HG03432 (cell line): ENCODE measurements around the gene TMEM44.
"Not testable (repeated sequence)": the region's sequence is repeated elsewhere in the genome, so short reads cannot be mapped to it uniquely, and the experiment has no call there.

Experiments used
- ATAC-seq: cut with Tn5 transposase; IDR thresholded peaks from one replicate; pipeline ENCODE4 v1.9.1; 2021; ENCODE audit warnings: mild to moderate bottlenecking, moderate library complexity; ENCODE audit not compliant: unreplicated experiment

Gene TMEM44

DNA sequence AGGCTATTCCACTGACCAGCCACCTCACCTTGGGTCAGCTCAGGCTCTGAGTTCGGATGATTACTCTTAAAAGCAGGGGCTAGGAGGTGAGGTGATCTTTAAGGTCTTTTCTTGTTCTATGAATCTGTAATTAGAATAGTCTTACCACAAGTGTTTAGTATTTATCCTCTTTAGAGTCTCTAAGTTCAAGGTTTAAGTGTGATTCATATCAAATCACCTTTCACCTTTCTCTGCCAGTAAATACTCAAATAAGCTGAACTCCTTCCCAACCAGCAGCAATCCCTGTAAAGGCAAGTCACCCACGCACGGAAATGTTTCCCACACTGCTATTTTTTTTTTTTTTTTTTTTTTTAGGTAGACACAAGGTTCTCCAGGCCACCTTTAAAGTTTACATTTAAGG lies 14.5 kb upstream of the TMEM44 start:
- ATAC-seq, result no peak

DNA sequence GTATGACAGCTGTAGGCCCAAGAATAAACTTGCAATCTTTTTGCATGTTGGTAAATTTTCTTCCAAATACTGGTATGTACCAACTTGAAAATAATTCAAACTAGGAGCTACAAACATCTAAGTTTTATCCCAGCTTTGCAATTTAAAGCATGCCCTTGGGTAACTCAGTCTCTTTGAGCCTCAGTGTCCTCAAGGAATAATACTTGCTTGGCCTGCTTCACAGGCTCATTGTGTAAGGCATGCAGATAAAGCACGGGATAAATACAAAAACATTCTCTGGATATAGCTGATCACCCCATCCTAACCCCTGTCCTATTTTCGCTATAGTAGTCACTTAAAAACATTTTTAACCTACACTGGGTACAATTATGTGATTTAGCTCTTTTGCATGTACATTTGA lies 9.6 kb upstream of the TMEM44 start:
- ATAC-seq, result no peak

DNA sequence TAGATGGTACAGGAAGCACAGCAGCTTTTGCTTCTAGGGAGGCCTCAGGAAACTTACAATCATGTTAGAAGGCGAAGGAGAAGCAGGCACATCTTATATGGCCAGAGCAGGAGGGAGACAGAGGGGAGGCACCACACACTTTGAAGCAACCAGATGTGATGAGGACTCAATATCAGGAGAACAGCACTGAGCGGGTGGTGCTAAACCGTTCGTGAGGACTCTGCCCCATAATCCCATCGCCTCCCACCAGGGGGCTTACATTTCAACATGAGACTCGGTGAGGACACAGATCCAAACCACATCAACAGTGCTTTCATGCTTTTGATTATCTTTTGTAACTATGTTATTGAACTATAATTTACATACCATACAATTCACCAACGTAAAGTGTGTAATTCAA lies 7.6 kb upstream of the TMEM44 start:
- no peak for ATAC-seq

DNA sequence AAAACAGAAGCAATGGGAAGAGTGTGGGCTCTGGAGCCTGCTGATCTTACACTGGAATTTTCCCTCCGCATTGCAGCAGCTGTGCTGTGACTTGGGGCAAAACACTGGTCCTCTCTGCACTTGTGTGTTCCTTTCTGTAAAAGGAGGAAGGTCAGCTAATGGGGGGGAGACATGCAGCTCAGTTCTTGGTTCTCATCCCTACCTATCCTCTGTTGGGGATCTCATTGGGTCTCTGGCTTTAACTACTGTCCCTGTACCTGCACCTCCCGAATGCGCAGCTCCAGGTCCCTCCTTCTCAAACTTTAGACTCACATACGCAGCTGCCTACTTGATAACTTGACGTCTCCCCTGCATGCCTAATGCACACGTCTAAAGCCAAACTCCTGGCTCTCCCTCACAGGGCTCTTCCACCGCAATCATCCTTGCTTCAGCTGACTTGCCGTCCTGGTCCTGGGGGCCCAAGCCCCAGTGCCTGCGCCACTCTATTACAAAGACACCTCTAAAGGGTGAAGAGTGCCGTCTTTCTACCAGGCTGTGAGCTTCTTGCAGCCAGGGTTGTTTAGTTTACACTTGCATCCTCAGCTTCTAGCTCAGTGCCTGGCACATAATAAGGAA lies 5.9 kb upstream of the TMEM44 start:
- ATAC-seq, result no peak

DNA sequence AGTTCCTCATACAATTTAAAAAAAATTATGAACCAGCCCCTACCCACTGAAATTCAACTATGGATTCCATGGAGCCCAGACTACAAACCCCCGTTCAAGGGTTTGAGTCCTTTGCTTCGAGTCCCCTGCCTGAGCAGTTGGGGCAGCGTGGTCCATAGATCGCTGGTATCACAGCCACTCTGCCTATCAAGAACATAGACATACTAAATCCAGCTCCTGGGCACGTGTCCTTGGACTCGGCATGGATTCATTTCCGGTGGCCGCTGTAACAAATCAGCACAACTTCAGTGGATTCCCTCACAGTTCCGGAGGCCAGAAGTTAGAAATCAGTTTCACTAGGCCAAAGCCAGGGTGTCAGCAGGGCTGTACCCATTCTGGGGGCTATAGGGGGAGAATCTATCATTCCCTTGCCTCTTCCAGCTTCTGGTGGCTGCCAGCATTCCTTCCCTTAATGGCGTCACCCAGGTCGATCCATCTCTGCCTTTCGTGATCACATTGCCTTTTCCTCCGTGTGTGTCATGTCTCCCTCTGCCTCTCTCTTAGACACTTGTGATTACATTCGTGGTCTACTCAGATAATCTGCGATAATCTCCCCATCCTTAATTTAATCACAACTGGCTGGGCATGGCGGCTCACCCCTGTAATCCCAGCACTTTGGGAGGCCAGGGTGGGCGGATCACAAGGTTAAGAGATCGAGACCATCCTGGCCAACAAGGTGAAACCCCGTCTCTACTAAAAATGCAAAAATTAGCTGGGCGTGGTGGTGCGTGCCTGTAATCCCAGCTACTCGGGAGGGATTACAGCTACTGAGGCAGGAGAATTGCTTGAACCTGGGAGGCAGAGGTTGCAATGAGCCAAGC lies 4.6 kb upstream of the TMEM44 start:
- ATAC-seq, result no peak

DNA sequence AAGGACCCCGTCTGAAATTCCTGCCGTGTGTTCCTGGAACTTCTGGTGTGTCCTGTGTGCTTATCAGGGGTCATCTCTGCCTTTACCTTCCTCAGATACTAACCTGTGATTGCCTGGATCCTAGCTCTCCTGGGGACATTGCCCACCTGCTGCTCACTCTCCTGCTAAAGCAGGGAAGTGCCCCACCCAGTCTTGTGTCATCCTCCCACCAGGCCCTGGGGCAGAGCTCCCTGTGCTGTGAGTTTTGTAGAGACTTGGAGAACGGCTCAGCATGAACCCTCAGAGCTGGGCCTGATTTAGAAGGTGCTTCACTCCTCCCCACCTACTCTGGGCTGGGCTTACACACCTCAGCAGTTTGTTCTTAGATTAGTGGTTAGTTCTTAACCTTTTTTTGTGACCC lies 3.8 kb upstream of the TMEM44 start:
- ATAC-seq, result no peak

DNA sequence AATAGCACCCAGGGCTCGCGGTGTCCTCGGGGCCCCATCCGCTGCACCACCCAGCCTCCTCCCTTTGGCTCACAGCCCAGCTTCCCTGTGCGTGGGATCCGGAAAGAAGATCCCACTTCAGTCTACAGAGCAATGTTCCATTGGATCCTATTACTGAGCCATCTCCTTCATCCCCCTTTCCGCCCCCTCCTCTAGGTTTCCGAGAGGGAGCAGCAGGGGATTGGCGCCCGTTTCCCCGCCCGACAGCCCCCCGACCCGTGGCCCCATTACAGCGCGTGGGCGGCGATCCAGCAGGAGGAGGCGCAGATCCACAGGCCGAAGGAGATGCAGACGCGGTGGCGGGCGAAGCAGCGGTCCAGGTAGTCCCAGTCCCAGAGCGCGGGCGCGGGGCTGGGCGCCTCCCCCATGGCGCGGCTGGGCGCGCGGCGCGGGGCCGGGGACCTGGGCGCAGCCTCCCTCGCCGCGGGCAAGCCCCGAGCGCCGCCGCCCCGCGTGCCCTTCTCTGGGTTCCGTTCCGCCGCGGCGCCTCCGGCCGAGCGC lies 340 bp downstream of the TMEM44 start:
- peak; percentile 63 for ATAC-seq

DNA sequence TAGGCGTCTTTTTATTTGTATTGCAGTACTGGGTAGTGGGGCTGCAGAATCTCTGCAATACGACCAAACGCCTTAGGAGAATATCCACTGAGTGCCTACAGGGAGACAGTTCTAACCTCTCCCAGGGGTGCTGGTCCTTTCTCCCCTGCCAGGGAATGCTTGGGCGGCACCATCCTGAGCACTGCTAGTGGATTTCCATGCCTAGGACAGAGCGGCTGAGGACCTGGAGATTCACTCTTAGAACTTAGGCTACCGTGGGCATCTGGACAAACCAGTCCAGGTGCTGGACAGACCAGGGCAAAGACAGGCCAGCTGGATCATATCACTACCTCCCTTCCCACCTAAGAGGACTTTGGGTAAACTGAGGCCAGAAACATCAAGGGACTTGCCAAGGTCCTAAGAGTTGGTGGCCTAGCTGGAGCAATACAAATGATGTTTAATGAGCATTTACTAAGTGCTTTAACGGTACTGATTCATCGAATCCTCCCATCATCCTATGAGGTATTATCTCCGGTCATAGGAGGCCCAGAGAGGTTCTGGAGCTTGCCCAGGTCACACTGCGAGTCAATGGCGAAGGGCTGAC lies 902 bp downstream of the TMEM44 start:
- ATAC-seq, result no peak

DNA sequence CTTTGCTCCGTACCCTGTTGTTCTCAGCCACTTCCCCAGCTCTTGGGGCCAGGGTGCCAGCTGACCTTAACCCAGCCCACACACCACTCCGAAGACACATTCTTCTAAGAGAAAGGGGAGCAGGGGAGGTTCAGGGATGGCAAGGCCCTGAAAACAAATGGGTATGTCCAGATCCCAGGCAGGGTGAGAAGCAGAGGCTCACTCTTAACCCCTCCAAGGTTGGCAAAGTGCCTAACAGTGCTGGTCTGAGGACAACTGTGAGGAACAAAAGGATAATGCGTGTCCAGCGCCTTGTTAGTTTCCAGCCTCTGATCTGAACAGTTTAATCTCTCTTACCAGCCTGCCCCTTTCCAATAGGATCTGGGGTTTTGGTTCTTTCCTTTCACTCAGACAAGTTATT lies 1.5 kb downstream of the TMEM44 start:
- no peak for ATAC-seq

DNA sequence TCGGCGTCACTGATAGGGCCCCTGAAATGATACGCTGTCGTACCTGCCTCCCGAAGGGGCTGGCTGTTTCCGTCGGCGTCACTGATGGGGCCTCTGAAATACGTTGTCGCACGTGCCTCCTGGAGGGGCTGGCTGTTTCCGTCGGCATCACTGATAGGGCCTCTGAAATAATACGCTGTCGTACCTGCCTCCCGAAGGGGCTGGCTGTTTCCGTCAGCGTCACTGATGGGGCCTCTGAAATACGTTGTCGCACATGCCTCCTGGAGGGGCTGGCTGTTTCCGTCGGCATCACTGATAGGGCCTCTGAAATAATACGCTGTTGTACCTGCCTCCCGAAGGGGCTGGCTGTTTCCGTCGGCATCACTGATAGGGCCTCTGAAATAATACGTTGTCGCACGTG lies 2.5 kb downstream of the TMEM44 start:
- not testable (repeated sequence) for ATAC-seq

DNA sequence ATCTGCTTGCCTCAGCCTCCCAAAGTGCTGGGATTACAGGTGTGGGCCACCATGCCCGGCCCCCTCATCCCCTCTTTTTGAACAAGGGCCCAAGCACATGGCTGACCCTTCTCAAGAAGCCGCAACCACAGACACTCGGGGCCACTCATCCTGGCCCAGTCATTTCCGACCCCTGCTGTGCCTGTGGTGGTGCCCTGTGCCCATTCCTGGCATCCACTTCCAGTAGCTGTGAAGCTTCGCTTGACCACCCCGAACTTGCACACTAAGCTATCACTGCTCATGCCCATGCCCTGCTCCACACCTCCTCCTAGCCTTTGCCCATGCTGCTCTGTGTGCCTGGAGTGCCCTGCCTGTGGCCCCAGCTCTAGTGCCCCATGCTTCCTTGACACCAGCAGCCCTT lies 8.3 kb downstream of the TMEM44 start:
- ATAC-seq, result no peak

DNA sequence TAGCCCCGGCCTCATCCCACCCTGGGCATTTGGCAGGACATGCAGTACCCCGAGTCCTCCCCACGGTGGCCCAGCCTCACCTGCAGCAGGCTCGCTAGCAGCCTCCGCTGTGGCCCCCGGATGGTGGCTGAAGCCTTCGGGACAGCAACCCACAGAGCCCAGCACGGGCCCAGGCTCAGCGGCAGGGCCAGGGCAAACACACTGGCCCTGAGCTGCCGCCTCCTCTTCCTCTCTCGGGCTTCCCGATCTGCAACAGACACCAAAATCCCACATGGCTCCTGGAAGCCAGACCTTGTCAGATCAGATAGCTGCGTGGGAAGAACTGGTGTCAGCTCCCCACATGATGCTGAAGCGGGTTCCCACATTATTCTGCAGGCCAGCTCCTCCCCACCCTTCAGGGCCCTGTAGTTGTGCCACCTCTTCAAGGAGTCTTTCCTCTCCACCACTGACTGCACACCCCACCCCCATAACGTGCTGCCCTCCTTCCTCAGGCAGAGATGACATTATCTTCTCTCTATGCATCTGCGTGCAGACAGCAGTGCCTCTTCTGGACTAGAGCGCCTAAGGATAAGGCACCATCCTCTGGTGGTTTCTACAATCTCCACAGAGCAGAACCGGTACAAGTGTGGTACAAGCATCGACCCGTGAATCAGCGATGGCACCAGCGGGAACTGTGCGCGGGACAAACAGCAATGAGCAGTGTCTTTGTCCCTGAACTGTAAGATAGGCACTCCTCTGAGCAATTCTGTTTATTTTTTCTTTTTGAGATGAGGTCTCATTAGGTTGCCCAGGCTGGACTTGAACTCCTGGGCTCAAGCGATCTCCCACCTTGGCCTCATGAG lies 9.5 kb downstream of the TMEM44 start:
- no peak for ATAC-seq

DNA sequence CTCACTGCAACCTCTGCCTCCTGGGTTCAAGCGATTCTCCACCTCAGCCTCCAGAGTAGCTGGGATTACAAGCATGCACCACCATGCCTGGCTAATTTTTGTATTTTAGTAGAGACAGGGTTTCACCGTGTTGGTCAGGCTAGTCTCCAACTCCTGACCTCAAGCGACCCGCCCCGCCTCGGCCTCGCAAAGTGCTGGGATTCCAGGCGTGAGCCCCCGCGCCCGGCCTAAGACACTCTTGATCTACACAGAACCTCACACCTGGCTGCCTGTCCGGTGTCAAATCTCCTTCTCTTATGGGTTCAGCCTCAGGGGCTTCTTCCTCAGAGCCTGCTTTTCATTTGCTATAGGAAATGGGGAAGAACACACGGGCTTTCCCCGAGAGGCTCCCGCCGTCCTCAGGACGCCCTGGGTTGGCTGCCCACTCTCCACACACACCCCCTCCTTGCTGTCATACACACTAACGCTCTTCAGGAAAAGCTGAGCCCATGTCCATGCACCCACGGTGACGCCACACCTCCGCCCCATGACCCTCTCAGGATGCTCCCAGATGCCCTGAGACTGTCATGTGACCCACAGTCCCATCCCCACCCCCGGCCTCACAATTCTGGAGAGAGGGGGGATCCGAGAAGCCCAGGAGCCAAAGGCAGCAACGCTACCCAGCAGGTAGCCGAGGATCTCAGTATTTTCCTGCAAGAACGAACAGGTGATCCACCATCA lies 10.4 kb downstream of the TMEM44 start:
- ATAC-seq, result no peak

DNA sequence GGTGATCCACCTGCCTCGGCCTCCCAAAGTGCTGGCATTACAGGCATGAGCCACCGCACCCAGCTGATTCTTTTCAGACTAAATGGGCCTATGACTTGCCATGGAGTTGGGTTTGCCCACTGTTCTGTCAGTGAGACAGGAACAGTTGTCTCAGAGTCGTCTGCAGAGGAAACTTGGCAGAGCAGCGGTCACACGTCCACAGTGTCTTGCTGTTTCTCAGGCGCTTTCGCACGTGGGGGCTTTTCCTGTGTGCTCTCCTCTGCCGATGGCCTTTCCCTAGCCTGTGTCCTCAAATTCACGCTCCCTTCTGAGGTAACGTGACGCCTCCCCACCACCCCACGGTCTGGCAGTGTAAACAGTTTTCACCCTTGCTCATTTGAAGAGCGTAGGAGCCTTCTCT lies 11.3 kb downstream of the TMEM44 start:
- ATAC-seq, result no peak

DNA sequence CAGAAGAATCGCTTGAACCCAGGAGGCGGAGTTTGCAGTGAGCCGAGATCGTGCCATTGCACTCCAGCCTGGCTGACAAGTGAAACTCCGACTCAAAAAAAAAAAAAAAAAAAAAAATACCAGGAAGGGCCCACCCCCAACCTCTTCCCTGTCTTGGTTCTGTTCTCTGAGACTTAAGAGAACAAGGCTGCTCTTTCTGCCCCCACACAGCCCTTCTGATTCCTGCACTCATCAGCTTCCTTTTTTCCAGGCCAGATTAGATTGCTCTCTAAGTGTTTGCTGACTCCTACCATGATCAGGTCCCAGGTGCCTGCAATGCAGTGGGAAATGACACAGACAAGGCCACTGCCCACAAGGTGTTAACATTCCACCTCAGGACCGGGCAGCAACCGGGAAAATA lies 13.0 kb downstream of the TMEM44 start:
- no peak for ATAC-seq

DNA sequence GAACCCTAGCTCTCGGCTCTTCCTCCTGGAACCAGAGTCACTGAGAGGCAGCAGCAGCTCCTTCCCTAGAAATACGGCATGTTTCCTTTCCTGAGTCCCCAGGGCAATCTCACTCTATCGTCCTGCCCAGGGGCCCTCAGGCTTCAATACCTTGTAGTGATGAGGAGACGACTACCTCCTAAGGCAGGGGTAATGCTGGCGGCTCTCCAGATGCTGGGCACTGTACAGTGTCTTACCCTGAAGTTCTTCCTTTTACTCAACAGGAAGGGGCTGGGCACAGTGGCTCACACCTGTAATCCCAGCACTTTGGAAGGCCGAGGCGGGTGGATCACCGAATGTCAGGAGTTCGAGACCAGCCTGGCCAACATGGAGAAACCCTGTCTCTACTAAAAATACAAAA lies 13.5 kb downstream of the TMEM44 start:
- no peak for ATAC-seq

DNA sequence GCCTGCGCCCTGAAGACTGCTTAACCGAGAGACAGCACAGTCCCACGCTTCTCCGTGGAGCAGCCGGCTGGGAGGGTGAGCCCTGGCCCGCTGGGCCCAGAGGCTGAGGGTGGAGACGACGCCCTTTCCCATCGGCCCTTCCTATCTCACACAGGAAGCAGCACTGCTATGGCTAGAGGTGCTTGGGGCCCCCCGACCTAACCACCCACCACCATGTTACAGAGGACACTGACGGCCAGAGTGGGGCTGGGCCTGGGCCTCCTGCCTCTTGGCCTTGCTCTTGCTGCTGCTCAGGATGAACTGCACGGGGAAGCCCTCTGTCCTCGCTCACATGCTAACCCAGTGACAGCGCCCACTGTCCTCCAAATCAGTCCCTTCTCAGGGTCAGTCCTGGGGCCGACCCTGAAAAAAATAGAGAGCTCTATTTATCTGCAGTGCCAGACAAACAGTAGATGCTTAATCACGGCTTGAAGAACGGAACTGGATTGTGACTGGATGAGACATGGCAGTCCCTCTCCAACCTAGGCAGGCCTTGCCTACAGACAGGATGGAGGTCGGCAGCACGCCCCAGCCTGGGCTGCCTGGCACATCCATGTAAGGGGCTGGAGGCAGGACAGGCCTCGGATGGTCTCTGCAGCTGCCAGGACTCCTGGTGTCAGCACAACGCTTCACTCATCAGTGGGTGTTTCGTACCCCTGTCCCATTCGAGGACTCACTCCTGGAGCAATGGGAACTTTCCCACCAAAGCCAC lies 14.2 kb downstream of the TMEM44 start:
- ATAC-seq, result no peak

DNA sequence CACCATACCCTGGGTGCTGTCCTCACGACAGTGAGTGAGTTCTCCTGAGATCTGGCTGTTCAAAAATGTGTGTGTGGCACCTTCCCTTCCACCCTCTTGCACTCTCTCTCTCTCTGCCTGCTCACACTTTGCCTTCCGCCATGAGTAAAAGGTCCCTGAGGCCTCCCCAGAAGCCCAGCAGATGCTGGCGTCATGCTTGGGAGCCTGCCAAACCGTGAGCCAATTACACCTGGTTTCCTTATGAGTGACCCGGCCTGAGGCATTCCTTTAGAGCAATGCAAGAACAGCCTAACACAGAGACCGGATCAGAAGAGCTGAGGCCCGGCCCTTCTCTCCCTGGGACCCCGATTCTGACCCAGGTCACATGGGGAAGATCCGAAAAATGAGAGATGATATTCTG lies 15.4 kb downstream of the TMEM44 start:
- no peak for ATAC-seq

DNA sequence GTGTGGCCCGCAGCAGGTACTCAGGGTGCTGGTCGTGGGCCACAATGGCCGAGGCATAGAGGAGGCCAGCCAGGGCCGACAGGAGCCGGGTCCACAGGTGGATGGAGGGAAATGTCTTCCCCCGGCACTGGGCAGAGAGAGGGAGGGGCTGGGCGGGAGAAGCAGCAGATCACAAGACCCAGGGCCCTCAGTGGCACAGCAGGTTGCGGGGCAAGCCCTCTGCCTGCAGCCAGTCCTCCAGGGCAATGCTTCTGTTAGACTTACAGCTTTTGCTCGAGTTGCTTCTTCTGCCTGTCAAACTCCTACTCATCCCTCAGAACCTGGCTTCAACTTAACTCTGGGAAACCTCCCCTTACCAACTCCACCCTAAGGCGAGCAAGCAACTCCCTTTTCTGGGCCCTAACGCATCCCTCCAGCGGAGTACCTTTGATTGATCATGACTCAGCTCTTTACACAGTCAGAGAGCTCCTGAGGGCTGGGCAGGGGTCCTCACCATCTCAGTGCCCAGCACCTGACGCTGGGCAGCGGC lies 16.0 kb downstream of the TMEM44 start:
- ATAC-seq, result no peak

DNA sequence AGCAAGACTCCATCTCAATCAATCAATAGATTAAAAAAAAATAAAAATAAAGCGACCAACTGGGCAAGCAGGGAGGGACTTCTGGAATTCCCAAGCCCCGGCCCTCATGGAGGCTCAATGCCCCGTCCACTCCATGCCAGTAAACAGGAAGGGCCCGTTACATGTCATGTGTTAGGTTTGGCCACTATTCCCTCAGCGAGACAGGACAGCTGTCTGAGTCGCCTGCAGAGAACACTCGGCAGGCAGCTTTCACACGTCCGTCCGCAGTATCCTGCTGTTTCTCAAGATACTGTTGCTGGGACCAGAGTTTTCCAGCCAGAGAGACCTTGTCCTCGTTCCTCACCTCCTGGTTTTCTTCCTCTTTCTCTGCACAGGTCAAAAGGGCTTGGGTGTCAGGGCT lies 18.0 kb downstream of the TMEM44 start:
- ATAC-seq, result no peak
